Renal pelvis (tissue), 12 donors: ENCODE results near the gene NAP1L2. TPM values are rescaled to one million over a fixed set of nuclear protein-coding genes. Genes with fewer than 3 reads are reported as not detected.
"Not testable (repeated sequence)": the region's sequence is repeated elsewhere in the genome, so short reads cannot be mapped to it uniquely, and the experiment has no call there.

Source experiments
- DNase-seq: peaks from one replicate; pipeline ENCODE4 v3.0.0-alpha.2; 2013
- long read RNA-seq, 16 experiments: transcript quantifications; one replicate each; lab custom pipeline, GENCODE V29; 2026
- polyA plus RNA-seq, 3 donors: library from polyadenylated mRNA; unstranded; fragments of 120-200 nt; gene quantifications; one replicate each; pipeline ENCODE4 v1.2.1, GENCODE V29; 2013; ENCODE audit not compliant: insufficient read length in 3 of 3

NAP1L2 gene, protein sequence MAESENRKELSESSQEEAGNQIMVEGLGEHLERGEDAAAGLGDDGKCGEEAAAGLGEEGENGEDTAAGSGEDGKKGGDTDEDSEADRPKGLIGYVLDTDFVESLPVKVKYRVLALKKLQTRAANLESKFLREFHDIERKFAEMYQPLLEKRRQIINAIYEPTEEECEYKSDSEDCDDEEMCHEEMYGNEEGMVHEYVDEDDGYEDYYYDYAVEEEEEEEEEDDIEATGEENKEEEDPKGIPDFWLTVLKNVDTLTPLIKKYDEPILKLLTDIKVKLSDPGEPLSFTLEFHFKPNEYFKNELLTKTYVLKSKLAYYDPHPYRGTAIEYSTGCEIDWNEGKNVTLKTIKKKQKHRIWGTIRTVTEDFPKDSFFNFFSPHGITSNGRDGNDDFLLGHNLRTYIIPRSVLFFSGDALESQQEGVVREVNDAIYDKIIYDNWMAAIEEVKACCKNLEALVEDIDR
- polyA plus RNA-seq, result 1 to 10 TPM; 1.8 to 3.9 (median 2.0) TPM
- long read RNA-seq, donor 1, partial matches to known transcripts, result 0 of 2 reads
- long read RNA-seq, donor 1, other reads (novel, unspliced or antisense), result 0 of 2 reads
- long read RNA-seq, donor 2, partial matches to known transcripts, result 0 of 2 reads
- long read RNA-seq, donor 2, other reads (novel, unspliced or antisense), result 0 of 2 reads
- long read RNA-seq, donor 3, partial matches to known transcripts, result 0 of 1 reads
- long read RNA-seq, donor 3, other reads (novel, unspliced or antisense), result 0 of 1 reads
- long read RNA-seq, donor 4, partial matches to known transcripts, result 0 of 2 reads
- long read RNA-seq, donor 4, other reads (novel, unspliced or antisense), result 0 of 2 reads
- long read RNA-seq, donor 5, partial matches to known transcripts, result 0 of 2 reads
- long read RNA-seq, donor 5, other reads (novel, unspliced or antisense), result 0 of 2 reads
- long read RNA-seq, donor 6, partial matches to known transcripts, result 0 of 2 reads
- long read RNA-seq, donor 6, other reads (novel, unspliced or antisense), result 0 of 2 reads
- long read RNA-seq, donor 7, result 0 reads
- long read RNA-seq, donor 8, transcript NAP1L2-201 (1 exons, 2,550 nt), result major isoform, 5 of 5 reads
- long read RNA-seq, donor 8, partial matches to known transcripts, result 0 of 5 reads
- long read RNA-seq, donor 8, other reads (novel, unspliced or antisense), result 0 of 5 reads
- long read RNA-seq, donor 9, partial matches to known transcripts, result 0 of 2 reads
- long read RNA-seq, donor 9, other reads (novel, unspliced or antisense), result 0 of 2 reads
- long read RNA-seq, donor 10, partial matches to known transcripts, result 0 of 2 reads
- long read RNA-seq, donor 10, other reads (novel, unspliced or antisense), result 0 of 2 reads
- long read RNA-seq, donor 11, partial matches to known transcripts, result 0 of 1 reads
- long read RNA-seq, donor 11, other reads (novel, unspliced or antisense), result 0 of 1 reads
- long read RNA-seq, donor 12, partial matches to known transcripts, result 0 of 3 reads
- long read RNA-seq, donor 12, other reads (novel, unspliced or antisense), result 0 of 3 reads
- long read RNA-seq, donor 13, partial matches to known transcripts, result 0 of 4 reads
- long read RNA-seq, donor 13, other reads (novel, unspliced or antisense), result 0 of 4 reads
- long read RNA-seq, donor 14, transcript NAP1L2-201 (1 exons, 2,550 nt), result major isoform, 8 of 8 reads
- long read RNA-seq, donor 14, partial matches to known transcripts, result 0 of 8 reads
- long read RNA-seq, donor 14, other reads (novel, unspliced or antisense), result 0 of 8 reads
- long read RNA-seq, donor 15, transcript NAP1L2-201 (1 exons, 2,550 nt), result major isoform, 5 of 5 reads
- long read RNA-seq, donor 15, partial matches to known transcripts, result 0 of 5 reads
- long read RNA-seq, donor 15, other reads (novel, unspliced or antisense), result 0 of 5 reads
- long read RNA-seq, donor 16, partial matches to known transcripts, result 0 of 3 reads
- long read RNA-seq, donor 16, other reads (novel, unspliced or antisense), result 0 of 3 reads

- peak; percentile 16 for DNase-seq
Observed at GRCh38 chrX:73214426-73215094, at the start of gene NAP1L2. Gene NAP1L2, minus strand, starts transcription at chrX:73214851. Its CDS starts 359 bp downstream, at chrX:73214492.

DNA sequence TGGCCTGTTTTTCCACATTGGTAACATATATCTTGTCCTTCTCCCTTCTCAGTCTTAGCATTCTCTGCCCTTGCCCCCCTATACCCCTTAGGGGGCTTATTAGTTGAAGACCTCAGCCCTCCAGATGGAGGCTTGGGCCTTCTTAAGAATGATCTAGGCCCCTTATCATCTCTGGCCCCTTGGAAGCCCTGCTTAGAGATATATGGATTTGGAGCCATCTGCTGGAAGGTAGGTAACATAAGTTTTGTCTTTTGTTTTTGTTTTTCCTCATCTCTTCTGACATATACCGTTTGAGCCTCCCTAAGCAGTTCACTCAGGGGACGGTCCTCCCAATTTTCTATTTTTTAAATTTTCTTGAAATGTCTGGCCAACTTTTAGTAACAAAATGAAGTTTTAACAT lies 48.3 kb upstream of the NAP1L2 start:
- no peak for DNase-seq

GRCh38 chrX:73239242-73239641 lies 24.6 kb upstream of the NAP1L2 start:
- no peak for DNase-seq

DNA sequence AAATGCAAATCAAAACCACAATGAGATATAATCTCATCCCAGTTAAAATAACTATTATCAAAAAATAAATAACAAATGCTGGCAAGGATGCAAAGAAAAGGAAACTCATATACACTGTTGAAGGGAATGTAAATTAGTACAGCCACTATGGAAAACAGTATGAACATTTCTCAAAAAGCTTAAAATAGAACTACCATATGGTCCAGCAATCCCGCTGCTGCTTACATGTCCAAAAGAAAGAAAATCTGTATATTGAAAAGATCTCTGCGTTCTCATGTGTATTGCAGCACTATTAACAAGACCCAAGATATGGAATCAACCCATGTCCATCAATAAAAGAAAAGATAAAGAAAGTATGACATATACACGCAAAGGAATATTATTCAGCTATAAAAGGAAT lies 3.0 kb upstream of the NAP1L2 start:
- DNase-seq, result no peak

- no peak for DNase-seq
Observed at GRCh38 chrX:73215246-73215645, 595 bp upstream of the NAP1L2 start.

DNA sequence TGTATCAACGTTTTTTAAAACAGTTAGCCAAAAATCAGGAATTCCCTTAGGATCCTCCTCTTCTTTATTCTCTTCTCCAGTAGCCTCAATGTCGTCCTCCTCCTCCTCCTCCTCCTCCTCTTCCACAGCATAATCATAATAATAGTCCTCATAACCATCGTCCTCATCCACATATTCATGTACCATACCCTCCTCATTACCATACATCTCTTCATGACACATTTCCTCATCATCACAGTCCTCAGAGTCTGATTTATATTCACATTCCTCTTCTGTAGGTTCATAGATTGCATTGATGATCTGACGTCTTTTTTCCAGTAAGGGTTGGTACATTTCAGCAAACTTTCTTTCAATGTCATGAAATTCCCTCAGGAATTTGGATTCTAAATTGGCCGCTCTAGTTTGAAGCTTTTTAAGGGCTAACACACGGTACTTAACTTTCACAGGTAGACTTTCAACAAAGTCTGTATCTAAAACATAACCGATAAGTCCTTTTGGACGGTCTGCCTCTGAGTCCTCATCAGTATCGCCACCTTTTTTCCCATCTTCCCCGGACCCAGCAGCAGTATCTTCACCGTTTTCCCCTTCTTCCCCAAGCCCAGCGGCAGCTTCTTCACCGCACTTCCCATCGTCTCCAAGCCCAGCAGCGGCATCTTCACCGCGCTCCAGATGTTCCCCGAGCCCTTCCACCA lies 771 bp downstream of the NAP1L2 start:
- no peak for DNase-seq

DNA sequence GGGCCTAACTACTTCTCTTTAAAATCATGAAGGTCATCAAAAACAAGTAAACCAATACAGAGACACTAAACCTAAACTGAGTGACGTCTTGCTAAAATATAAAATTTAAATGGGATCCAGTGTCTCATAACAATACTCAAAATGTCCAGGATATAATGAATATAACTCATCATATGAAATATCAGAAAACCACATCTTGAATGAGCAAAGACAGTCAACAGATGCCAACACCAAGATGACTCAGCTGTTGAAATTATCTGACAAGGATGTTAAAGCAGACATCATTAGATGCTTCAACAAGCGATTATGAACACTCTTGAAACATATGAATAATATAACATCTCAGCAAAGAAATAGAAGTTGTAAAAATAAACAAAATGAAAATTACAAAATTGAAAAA lies 8.3 kb downstream of the NAP1L2 start:
- DNase-seq, result no peak

GRCh38 chrX:73182502-73183114 lies 32.0 kb downstream of the NAP1L2 start:
- no peak for DNase-seq

GRCh38 chrX:73168945-73169344 lies 45.7 kb downstream of the NAP1L2 start:
- DNase-seq, result not testable (repeated sequence)

Other genes with a start within 250 kb of the NAP1L2 start
- under 1 TPM in 1 of 3 donors, not detected in 2; 0.06 TPM for gene PABPC1L2B, start 211.9 kb downstream of the NAP1L2 start, polyA plus RNA-seq
- under 1 TPM in 1 of 3 donors, not detected in 2; 0.08 TPM for gene PABPC1L2A, start 135.3 kb downstream of the NAP1L2 start, polyA plus RNA-seq
- not detected for gene CDX4, start 232.2 kb upstream of the NAP1L2 start, polyA plus RNA-seq